Adrenal gland (tissue), 5 donors: ENCODE results near the gene NEURL2.

Experiments used
- POLR2A ChIP-seq, 2 donors: fragments of 450-650 bp; IDR thresholded peaks; one replicate each; pipeline ENCODE4 v1.6.1; 2017; ENCODE audit warnings: antibody characterized with exemption in 2 of 2, mild to moderate bottlenecking in 2 of 2, moderate library complexity in 1 of 2
- TF ChIP-seq, protein P1 (sequence below), 6 experiments: fragments of 450-650 bp in 4 of 6; fragments of 200-600 bp in 2 of 6; sonication (generic) in 1 of 6; IDR thresholded peaks; 1 replicate in 5 of 6; 2 replicates in 1 of 6; pipeline versions ENCODE4 v1.5.1 to v1.8.0; 2016 to 2021; ENCODE audit warnings: antibody characterized with exemption in 6 of 6, mild to moderate bottlenecking in 2 of 6, moderate library complexity in 1 of 6
- donor health status: DM: no; HTN: no; CAD: no.

DNA sequence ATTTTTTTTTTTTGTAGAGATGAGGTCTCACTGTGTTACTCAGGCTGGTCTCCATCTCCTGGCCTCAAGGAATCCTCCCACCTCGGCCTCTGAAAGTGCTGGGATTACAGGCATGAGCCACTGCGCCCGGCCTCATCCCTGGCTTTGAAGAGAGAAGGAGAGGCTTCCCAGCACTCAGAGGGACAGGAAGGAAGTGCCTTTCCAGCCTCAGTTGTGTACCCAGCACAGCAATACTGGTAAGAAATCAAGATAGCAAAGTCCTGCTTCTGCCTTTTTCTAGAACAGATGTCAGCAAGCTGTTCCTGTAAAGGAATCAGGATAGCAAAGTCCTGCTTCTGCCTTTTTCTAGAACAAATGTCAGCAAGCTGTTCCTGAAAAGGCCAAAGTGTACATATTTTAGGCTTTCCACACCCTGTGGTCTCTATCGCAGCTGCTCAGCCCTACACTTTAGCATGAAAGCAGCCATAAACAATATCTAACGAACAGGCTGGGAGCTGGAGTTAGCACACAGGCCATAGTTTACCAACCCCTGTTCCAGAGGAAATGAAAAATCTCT lies 27.3 kb upstream of the NEURL2 start:
- no peak for TF ChIP-seq POLR2A (IDR thresholded peaks at IDR 0.05)
- TF ChIP-seq, protein P1, sequence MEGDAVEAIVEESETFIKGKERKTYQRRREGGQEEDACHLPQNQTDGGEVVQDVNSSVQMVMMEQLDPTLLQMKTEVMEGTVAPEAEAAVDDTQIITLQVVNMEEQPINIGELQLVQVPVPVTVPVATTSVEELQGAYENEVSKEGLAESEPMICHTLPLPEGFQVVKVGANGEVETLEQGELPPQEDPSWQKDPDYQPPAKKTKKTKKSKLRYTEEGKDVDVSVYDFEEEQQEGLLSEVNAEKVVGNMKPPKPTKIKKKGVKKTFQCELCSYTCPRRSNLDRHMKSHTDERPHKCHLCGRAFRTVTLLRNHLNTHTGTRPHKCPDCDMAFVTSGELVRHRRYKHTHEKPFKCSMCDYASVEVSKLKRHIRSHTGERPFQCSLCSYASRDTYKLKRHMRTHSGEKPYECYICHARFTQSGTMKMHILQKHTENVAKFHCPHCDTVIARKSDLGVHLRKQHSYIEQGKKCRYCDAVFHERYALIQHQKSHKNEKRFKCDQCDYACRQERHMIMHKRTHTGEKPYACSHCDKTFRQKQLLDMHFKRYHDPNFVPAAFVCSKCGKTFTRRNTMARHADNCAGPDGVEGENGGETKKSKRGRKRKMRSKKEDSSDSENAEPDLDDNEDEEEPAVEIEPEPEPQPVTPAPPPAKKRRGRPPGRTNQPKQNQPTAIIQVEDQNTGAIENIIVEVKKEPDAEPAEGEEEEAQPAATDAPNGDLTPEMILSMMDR (IDR thresholded peaks at IDR 0.05), result no peak
